ENCODE data around the gene ZSCAN10. TPM values are rescaled to one million over a fixed set of nuclear protein-coding genes. Genes with fewer than 3 reads are reported as not detected.

Gene ZSCAN10
- total RNA-seq, 1 donor from 2014 or later, result 50.7 TPM

GRCh38 chr16:3115561-3115960 lies 16.5 kb upstream of the ZSCAN10 start:
- Mint-ChIP-seq H3K4me3 (ENCODE audit: unreplicated experiment) (no peak overlapping the region), H3K36me3 (ENCODE audit: low read depth, unreplicated experiment) (peaks cover 11% of the 10 kb centered on the region), H3K27me3 (ENCODE audit: unreplicated experiment) (peaks cover 3% of the 10 kb centered on the region), H3K27ac (ENCODE audit: unreplicated experiment) (no peak overlapping the region), H3K9me3 (ENCODE audit: unreplicated experiment) (no peaks in the 10 kb centered on the region), H3K4me1 (ENCODE audit: unreplicated experiment) (peaks cover 24% of the 10 kb centered on the region)
- DNase-seq (ENCODE audit: low spot score), result no peak
- peak; percentile 17 for TF ChIP-seq CTCF (IDR thresholded peaks at IDR 0.05; ENCODE audit: unreplicated experiment)

- no peak for DNase-seq (ENCODE audit: low spot score)
- Mint-ChIP-seq H3K27me3 (ENCODE audit: unreplicated experiment) (peaks cover 7% of the 10 kb centered on the region), H3K4me3 (ENCODE audit: unreplicated experiment) (peak overlapping the region; percentile 58), H3K27ac (ENCODE audit: unreplicated experiment) (no peak overlapping the region), H3K9me3 (ENCODE audit: unreplicated experiment) (no peaks in the 10 kb centered on the region), H3K4me1 (ENCODE audit: unreplicated experiment) (peaks cover 24% of the 10 kb centered on the region), H3K36me3 (ENCODE audit: low read depth, unreplicated experiment) (peaks cover 11% of the 10 kb centered on the region)
- no peak for TF ChIP-seq CTCF (IDR thresholded peaks at IDR 0.05; ENCODE audit: unreplicated experiment)
Measured at GRCh38 chr16:3115003-3115402, 15.9 kb upstream of the ZSCAN10 start.

GRCh38 chr16:3113765-3114479 lies 14.8 kb upstream of the ZSCAN10 start:
- H3K9me3 Mint-ChIP-seq (ENCODE audit: unreplicated experiment), result no peaks in the 10 kb centered on the region
- no peak for DNase-seq (ENCODE audit: low spot score)
- peak overlapping the region; percentile 92 for H3K4me3 Mint-ChIP-seq (ENCODE audit: unreplicated experiment)
- peaks cover 8% of the 10 kb centered on the region for H3K27me3 Mint-ChIP-seq (ENCODE audit: unreplicated experiment)
- peaks cover 11% of the 10 kb centered on the region for H3K36me3 Mint-ChIP-seq (ENCODE audit: low read depth, unreplicated experiment)
- H3K4me1 Mint-ChIP-seq (ENCODE audit: unreplicated experiment), result peaks cover 24% of the 10 kb centered on the region
- H3K27ac Mint-ChIP-seq (ENCODE audit: unreplicated experiment), result peak overlapping the region; percentile 48
- no peak for TF ChIP-seq CTCF (IDR thresholded peaks at IDR 0.05; ENCODE audit: unreplicated experiment)

- TF ChIP-seq CTCF (IDR thresholded peaks at IDR 0.05; ENCODE audit: unreplicated experiment), result no peak
- Mint-ChIP-seq H3K27me3 (ENCODE audit: unreplicated experiment) (peaks cover 9% of the 10 kb centered on the region), H3K9me3 (ENCODE audit: unreplicated experiment) (no peaks in the 10 kb centered on the region), H3K4me1 (ENCODE audit: unreplicated experiment) (peaks cover 24% of the 10 kb centered on the region), H3K4me3 (ENCODE audit: unreplicated experiment) (peak overlapping the region; percentile 92), H3K27ac (ENCODE audit: unreplicated experiment) (peak overlapping the region; percentile 20), H3K36me3 (ENCODE audit: low read depth, unreplicated experiment) (peaks cover 11% of the 10 kb centered on the region)
- no peak for DNase-seq (ENCODE audit: low spot score)
Measured at GRCh38 chr16:3112881-3113574, 13.9 kb upstream of the ZSCAN10 start.
